OCI-LY3 (cell line): Measurements from ENCODE around the gene FAT1.

Experiments
- CTCF ChIP-seq: fragments of 200-600, 300-600 bp; sonication (generic); IDR thresholded peaks from 2 replicates; pipeline ENCODE4 v1.5.1; 2014; ENCODE audit warnings: antibody characterized with exemption, low read length, low read depth
- EZH2phosphoT487 ChIP-seq: fragments of 200-600 bp; shearing (Covaris generic); IDR thresholded peaks from 2 replicates; pipeline ENCODE4 v1.6.1; 2018; ENCODE audit warnings: antibody characterized with exemption, mixed run types, low read depth

DNA sequence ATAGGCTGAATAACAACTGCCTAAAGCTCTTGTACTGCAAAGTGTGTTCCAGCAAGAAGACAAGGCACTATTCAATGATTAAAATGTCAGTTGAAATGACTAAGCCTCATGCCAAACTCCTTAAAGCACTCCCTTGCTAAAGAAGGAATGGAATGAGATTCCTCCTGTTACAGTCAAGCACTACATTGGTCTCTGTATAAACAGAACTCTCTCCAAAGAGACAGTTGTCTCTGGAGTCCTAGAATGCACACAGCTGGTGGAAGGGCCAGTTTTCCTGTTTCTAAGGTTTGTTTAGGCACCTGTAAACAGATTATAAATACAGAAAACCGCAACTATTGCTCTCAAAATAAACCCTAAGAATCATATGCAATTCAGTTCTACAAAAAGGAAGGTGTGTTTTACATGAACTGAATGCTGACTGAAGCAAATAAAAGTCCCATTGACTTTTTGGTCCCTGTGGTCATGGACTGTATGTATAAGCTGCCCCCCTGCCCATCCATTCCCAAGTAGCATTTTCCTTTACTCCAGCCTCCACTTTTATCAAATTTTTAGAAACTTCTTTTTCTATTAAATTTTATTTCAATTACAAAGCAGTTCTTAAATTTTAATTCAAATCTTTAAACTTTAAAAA is 47.0 kb downstream of the FAT1 start:
- TF ChIP-seq CTCF (no peak), EZH2phosphoT487 (no peak)
